ENCODE data around the gene RANGAP1.
"Not testable (repeated sequence)": the region's sequence is repeated elsewhere in the genome, so short reads cannot be mapped to it uniquely, and the experiment has no call there.

Gene RANGAP1

DNA sequence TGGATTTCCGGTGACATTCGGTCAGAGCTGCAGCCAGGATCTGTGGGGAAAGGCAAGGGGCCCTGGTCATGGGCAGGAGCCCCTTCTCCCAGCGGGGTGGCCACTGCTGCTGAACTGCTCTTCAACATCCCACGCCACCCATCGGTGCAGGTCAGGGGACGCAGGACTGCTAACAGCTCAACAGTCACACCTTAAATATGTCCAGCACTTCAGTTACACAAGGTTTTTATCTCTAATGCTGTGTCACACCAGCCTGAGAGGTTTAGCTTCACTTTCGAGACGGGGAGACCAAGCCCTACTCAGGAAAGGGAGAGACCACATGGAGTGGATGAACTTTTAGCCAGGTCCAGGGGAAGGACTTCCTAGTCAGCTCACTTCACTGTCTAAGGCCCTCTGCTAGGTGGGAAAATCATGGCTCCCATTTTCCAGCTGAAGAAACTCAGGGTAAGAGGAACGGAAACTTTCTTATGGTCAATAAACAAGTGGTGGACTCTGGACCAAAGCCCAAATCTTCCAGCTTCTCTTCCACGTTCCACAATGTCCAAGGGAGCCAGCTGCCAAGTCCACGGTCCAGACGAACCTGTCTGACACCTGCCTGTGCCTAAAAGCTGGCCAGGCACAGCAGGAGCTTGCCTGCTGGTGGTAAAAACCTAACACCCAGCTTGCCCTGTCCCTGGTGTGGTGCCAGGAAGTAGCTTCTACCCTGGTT lies 24.3 kb downstream of the RANGAP1 start:
- in situ Hi-C loops (cut with MboI; ENCODE audit: low sequenced_read_pairs), result no loop called here

DNA sequence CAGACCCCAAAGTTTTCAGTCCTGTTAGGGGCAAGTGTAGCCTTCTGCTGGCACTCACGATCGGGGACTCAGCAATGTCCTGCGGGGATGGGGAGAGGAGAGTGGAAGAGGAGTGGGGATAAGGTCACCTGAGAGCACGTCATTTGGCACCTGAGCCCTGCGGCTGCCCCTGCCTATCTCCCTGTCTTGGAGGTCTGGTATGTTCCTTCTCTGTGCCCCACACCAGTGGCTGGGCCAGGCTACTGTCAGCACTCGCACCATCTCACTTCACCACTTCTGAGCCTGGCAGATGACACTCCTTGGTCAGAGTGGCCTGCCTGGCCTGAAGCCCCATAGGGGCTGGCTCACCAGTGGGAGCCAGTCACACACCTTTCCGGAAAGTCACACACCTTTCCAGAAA lies 25.1 kb downstream of the RANGAP1 start:
- in situ Hi-C loops (cut with MboI; ENCODE audit: low sequenced_read_pairs), result no loop called here

DNA sequence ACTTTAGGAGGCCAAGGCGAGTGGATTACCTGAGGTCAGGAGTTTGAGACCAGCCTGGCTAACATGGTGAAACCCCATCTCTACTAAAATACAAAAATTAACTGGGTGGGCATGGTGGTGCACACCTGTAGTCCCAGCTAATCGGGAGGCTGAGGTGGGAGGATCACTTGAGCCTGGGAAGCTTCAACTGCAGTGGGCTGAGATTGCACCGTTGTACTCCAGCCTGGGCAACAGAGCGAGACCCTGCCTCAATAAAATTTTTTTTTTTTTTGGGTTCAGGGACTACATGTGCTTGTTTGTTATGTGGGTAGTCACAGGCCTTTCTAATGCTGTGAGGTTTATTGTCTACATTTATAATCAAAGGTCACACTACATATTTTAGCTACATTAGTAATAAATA lies 26.2 kb downstream of the RANGAP1 start:
- in situ Hi-C loops (cut with MboI; ENCODE audit: low sequenced_read_pairs), result not testable (repeated sequence)

DNA sequence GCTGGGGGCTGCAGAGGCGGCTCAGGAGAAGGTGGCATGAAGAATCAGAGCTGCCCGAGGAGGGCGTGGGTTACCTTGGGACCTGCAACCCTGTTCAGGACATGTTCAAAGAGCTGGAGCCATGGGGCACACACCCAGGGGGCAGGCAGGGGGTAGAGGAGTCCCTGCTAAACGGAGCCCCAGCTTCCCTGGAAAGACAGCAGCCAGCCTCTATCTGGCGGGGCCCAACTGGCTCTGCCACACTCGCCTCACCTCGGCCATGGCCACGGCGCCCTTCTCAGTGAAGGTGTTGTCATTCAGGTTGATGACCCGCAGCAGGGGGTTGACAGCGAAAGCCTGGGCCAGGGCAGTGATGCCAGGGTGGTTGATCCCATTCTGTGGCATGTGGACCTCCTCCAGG lies 28.3 kb downstream of the RANGAP1 start:
- in situ Hi-C loops (cut with MboI; ENCODE audit: low sequenced_read_pairs), result no loop called here

- in situ Hi-C loops (cut with MboI; ENCODE audit: low sequenced_read_pairs), result no loop called here
Measured at GRCh38 chr22:41256254-41257253, 29.4 kb downstream of the RANGAP1 start.

DNA sequence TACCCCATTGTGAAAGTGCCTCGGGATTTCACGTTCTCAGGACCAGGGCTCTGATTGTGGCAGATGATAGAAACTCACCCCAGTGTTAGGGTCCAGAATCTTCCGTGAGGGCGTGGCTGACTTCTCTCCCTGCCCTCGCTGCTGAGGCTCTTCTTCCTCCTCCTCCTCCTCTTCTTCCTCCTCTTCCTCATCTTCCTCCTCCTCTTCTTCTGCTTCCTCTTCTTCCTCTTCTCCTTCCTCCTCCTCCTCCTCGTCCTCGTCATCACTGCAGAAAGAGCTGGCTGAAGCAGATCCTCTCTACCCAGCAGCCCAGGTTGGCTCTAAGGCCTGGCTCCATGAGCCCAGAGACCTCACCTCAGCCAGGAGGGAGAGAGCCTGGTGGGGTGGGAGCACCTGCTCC lies 31.8 kb downstream of the RANGAP1 start:
- in situ Hi-C loops (cut with MboI; ENCODE audit: low sequenced_read_pairs), result no loop called here

DNA sequence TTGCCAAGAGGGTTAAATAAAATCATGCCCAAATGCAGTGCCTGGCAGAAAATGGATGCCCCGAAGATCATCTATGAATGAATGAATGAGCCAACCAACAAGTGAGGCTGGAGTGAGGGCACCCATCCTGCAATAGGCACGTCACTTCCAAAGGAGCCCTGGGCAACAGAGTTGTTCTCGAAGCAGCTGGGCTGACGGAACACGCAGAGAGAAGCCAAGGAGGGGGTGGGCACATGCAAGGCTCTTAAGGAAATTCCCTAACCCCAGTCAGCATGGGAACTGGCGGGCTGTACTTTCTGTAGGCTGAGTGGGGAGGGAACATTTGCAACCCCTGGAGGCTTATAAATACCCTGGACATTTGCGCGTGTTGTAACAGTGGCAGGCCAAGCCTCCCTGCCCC lies 33.6 kb downstream of the RANGAP1 start:
- in situ Hi-C loops (cut with MboI; ENCODE audit: low sequenced_read_pairs), result no loop called here

DNA sequence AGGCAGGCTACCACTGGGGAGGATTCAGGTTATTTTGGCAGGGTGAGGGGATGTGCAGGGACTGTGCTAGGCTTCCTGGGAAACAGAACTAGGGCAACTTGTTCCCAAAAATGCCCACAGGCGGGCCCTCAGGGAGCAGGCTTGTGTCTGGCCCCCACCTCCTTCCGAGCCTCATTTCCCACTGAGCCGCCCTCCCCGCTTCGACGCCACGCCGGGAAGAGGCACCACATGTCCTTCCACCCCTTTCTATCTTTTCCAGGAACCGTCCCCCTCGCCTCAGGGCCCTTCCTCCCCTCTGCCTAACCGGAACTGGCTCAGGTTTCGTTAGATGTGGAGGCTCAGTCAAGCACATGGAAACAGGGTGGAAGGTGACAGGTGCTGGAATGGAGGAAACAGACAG lies 35.9 kb downstream of the RANGAP1 start:
- in situ Hi-C loops (cut with MboI; ENCODE audit: low sequenced_read_pairs), result no loop called here

- in situ Hi-C loops (cut with MboI; ENCODE audit: low sequenced_read_pairs), result no loop called here
Measured at GRCh38 chr22:41249442-41249841, 36.5 kb downstream of the RANGAP1 start.

DNA sequence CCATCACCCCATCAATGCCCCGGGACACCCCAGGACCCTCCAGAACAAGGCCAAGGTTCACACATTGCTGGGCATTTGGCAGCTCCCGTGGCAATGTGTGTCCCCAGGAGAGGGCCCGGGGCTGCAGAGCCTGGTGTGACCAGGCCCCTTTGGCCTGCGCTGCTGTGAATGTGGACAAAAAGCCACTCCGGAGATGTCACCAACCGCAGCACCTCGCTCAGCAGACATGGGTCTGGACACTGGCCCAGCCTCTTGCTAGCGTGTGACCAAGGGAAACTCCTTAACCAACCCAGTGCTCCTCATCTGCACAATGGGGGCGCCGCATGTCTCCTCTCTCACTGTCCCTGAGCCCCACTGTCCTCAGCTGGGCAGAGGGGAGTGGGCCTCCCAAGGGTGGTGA lies 37.2 kb downstream of the RANGAP1 start:
- in situ Hi-C loops (cut with MboI; ENCODE audit: low sequenced_read_pairs), result no loop called here

DNA sequence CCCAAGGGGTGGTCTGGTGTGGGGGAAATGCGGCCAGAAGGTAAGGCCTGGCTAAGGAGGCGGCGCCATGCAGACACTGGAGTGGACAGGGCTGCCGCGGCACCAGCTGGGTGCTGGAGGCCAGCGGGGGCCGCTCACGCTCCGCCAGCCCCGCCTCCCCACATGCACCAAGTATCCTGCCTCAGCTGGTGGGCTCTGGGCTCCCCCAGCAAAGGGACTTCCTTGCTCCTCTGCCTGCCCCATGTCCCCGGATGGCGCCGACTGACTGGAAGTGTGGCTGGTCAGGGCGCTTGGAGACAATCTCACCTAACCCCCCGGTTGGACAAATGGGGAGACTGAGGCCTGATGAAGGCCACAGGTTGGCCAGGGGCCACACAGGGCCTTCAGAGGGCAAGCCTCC lies 37.7 kb downstream of the RANGAP1 start:
- in situ Hi-C loops (cut with MboI; ENCODE audit: low sequenced_read_pairs), result no loop called here

DNA sequence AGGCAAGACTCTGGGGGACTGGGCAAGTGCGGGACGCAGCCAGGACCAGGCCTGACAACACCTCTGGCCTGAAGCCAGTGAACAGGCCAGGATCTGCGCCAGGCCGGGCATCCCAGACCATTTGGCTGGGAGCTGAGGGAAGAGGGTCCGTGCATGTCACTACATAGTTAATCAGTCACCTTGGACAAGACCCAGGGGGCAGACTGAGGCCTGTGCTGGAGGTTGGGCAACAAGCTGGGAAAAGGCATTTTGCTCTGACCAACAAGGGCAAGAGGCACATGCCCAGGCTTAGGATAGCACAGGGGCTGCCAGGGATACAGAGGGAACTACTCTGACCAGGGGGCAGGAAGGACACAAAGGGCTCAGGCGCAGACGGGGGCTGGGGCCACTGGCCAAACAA lies 38.3 kb downstream of the RANGAP1 start:
- in situ Hi-C loops (cut with MboI; ENCODE audit: low sequenced_read_pairs), result no loop called here

DNA sequence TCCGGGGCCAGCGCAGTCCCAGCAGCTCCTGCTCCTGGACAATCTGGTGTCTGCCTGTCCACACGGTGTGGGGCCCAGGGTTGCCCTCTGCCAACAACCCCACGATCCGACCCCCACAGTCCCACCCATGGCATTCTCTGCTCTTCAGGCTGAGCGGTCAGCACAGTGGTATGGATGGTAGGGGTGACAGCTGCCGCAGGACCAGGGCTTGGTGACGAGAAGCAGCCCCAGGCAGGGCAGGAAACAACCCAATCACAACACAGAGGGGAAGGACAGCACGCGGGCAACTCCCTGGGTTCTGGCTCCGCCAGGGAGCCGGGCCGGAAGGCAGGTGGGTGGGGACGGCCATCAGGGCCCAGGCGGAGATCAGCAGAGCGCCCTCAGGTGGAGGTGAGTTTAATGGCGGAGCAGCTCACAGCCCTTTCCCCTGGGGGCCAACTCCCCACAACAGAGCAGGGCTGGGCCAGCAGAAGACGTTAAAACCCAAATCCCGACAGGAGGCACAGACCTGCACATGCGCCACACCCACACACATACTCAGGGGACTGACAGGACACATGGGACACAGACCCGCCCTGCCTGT lies 40.0 kb downstream of the RANGAP1 start:
- in situ Hi-C loops (cut with MboI; ENCODE audit: low sequenced_read_pairs), result no loop called here

DNA sequence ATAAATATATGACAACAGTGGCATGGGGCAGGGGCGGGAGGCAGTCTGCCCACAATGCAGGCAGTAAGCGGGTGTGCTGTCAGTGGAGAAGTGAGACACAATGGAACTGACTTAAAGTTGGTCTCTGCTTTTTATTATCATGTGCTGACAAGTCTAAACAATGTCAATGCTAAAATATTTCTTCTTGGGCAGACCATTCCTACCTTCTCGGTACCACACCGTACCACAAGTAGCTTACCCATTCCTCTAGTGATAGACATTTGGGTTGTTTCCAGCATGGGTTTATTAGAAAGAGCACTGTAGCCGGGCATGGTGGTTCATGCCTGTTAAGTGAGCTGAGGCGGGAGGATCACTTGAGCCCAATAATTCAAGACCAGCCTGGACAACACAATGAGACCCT lies 42.6 kb downstream of the RANGAP1 start:
- in situ Hi-C loops (cut with MboI; ENCODE audit: low sequenced_read_pairs), result no loop called here

GRCh38 chr22:41242396-41243117 lies 43.4 kb downstream of the RANGAP1 start:
- in situ Hi-C loops (cut with MboI; ENCODE audit: low sequenced_read_pairs), result no loop called here

- in situ Hi-C loops (cut with MboI; ENCODE audit: low sequenced_read_pairs), result no loop called here
Measured at GRCh38 chr22:41241133-41241676, 44.8 kb downstream of the RANGAP1 start.

DNA sequence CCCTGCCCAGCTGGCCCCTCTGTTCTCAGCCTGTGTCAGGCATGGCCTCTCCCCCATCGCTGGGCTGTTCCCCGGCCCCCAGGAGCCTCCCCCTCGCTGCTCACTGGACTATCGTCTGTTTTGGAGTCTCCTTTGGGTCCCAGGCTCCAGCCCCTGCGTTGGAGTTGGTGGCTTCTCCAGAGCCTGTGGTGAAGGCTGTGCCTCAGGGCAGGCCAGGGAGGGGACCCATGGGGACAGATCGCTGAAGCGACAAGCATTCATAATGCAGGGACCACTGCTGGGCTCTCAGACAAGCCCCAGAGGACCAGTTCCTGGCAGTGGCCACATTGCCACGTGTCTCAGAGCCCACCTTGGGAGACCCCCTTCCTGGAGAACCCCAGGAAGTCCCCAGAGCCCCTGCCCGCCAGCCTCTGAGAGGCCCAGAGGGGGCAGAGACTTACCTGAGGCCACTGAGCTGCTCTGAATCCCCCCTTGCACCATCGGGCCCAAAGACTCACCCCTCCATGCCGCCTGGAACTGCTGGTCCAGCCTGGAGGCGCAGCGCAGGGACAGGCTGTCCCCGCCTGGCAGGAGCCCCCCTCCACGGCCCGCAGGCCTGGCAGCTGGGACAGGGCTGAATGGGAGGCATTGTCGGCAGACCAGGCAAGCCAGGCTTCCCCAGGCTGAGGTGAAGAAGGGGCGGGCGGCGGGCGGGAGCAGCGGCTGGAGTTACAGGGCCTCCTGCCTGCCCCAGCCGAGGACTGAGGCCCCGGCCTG lies 45.4 kb downstream of the RANGAP1 start, which contains the start of gene CHADL:
Gene CHADL (minus strand): TSS at position 555 of the 756 bp plus-strand sequence. CDS start 50 bp downstream, at position 505.
- in situ Hi-C loops (cut with MboI; ENCODE audit: low sequenced_read_pairs), result no loop called here

GRCh38 chr22:41239443-41240128 lies 46.4 kb downstream of the RANGAP1 start:
- in situ Hi-C loops (cut with MboI; ENCODE audit: low sequenced_read_pairs), result no loop called here

Data from HL-60/S4 treated with phorbol 12-myristate 13-acetate at 8.2 ng/mL for 4 days and 3 days (cell line).